HEK293 (cell line): ENCODE data around the gene STARD5.

Source experiments
- CTCF ChIA-PET: fragments of 350-600 bp; formaldehyde crosslinking; extraction: SDS; loops from one replicate; lab custom pipeline; 2021; ENCODE audit warnings: antibody characterized with exemption; lab: Yijun Ruan, JAX
- POLR2A ChIA-PET: fragments of 300-600 bp; formaldehyde crosslinking; extraction: SDS; loops from one replicate; lab custom pipeline; 2020; ENCODE audit warnings: antibody characterized with exemption, inconsistent platforms; lab: Yijun Ruan, JAX
- H3K27ac ChIP-seq: fragments of 200-500 bp; sonication (Bioruptor generic); 2 replicates; pipeline ENCODE4 v1.5.1; 2014; ENCODE audit warnings: low read depth, low read length, control low read depth, inconsistent platforms; ENCODE audit errors: extremely low read depth
- H3K36me3 ChIP-seq, 2 experiments: fragments of 200-500 bp in 1 of 2; sonication (Bioruptor generic) in 1 of 2; 1 replicate in 1 of 2; 2 replicates in 1 of 2; pipeline ENCODE4 v1.5.1; 2014 to 2017; ENCODE audit warnings: inconsistent platforms in 2 of 2, low read length in 2 of 2; ENCODE audit not compliant: control insufficient read depth in 2 of 2, insufficient read depth in 1 of 2
- H3K4me1 ChIP-seq: fragments of 200-500 bp; sonication (Bioruptor generic); 2 replicates; pipeline ENCODE4 v1.5.1; 2014; ENCODE audit warnings: mild to moderate bottlenecking, low read length, inconsistent platforms; ENCODE audit not compliant: control insufficient read depth, insufficient read depth
- H3K4me3 ChIP-seq: 2 replicates; pipeline ENCODE4 v1.5.1; 2011; ENCODE audit warnings: low read depth, mild to moderate bottlenecking, control low read depth, low read length, moderate library complexity
- H3K9me3 ChIP-seq: fragments of 200-500 bp; sonication (Bioruptor generic); 2 replicates; pipeline ENCODE4 v1.5.1; 2014; ENCODE audit warnings: low read depth, low read length, inconsistent platforms; ENCODE audit not compliant: control insufficient read depth, insufficient read depth
- MEIS1 ChIP-seq: sonication (generic); formaldehyde crosslinking; IDR thresholded peaks from 2 replicates; pipeline ENCODE4 v1.8.1; 2022; ENCODE audit warnings: missing genetic modification reagents, mild to moderate bottlenecking, borderline replicate concordance
- ZFP69B ChIP-seq: fragments of 450-650 bp; formaldehyde crosslinking; IDR thresholded peaks from 2 replicates; pipeline ENCODE4 v1.5.1; 2016; ENCODE audit warnings: missing biosample characterization, missing genetic modification characterization
- ZNF132 ChIP-seq: fragments of 450-650 bp; formaldehyde crosslinking; IDR thresholded peaks from 2 replicates; pipeline ENCODE4 v1.5.1; 2017; ENCODE audit warnings: missing biosample characterization, missing genetic modification characterization, borderline replicate concordance
- ZNF19 ChIP-seq: fragments of 450-650 bp; formaldehyde crosslinking; IDR thresholded peaks from 2 replicates; pipeline ENCODE4; 2016; ENCODE audit warnings: missing biosample characterization, missing genetic modification characterization, low read depth
- ZNF248 ChIP-seq: fragments of 450-650 bp; formaldehyde crosslinking; IDR thresholded peaks from 2 replicates; pipeline ENCODE4 v1.5.1; 2017; ENCODE audit warnings: missing biosample characterization, missing genetic modification characterization
- ZNF529 ChIP-seq: fragments of 450-650 bp; formaldehyde crosslinking; IDR thresholded peaks from 2 replicates; pipeline ENCODE4 v1.5.1; 2017; ENCODE audit warnings: missing genetic modification characterization, missing biosample characterization; ENCODE audit not compliant: insufficient replicate concordance
- ZNF544 ChIP-seq: fragments of 450-650 bp; formaldehyde crosslinking; IDR thresholded peaks from 2 replicates; pipeline ENCODE4 v1.5.0; 2017; ENCODE audit warnings: missing biosample characterization, missing genetic modification characterization
- ZNF560 ChIP-seq: fragments of 450-650 bp; formaldehyde crosslinking; IDR thresholded peaks from 2 replicates; pipeline ENCODE4 v1.5.1; 2017; ENCODE audit warnings: missing biosample characterization, missing genetic modification characterization, borderline replicate concordance
- ZNF610 ChIP-seq: fragments of 450-650 bp; formaldehyde crosslinking; IDR thresholded peaks from 2 replicates; pipeline ENCODE4 v1.5.1; 2016; ENCODE audit warnings: missing biosample characterization, missing genetic modification characterization, borderline replicate concordance
- ZNF76 ChIP-seq: fragments of 450-650 bp; formaldehyde crosslinking; IDR thresholded peaks from 2 replicates; pipeline ENCODE4; 2016; ENCODE audit warnings: low read depth, missing biosample characterization, missing genetic modification characterization, borderline replicate concordance
- ZXDB ChIP-seq: fragments of 450-650 bp; formaldehyde crosslinking; IDR thresholded peaks from 2 replicates; pipeline ENCODE4 v1.5.1; 2016; ENCODE audit warnings: missing biosample characterization, missing genetic modification characterization
- TF ChIP-seq, protein P1 (sequence below): fragments of 450-650 bp; formaldehyde crosslinking; IDR thresholded peaks from 2 replicates; pipeline ENCODE4 v1.5.1; 2016; ENCODE audit warnings: missing biosample characterization, missing genetic modification characterization, low read depth
- TF ChIP-seq, protein P2 (sequence below): fragments of 450-650 bp; formaldehyde crosslinking; IDR thresholded peaks from 2 replicates; pipeline ENCODE4 v1.5.1; 2016; ENCODE audit warnings: missing biosample characterization, missing genetic modification characterization
- TF ChIP-seq, protein P3 (sequence below): fragments of 450-650 bp; formaldehyde crosslinking; IDR thresholded peaks from 2 replicates; pipeline ENCODE4 v1.5.1; 2016; ENCODE audit warnings: missing biosample characterization, missing genetic modification characterization
- TF ChIP-seq, protein P4 (sequence below): fragments of 450-650 bp; formaldehyde crosslinking; IDR thresholded peaks from 2 replicates; pipeline ENCODE4 v1.5.1; 2016; ENCODE audit warnings: missing biosample characterization, missing genetic modification characterization
- TF ChIP-seq, protein P5 (sequence below): fragments of 450-650 bp; formaldehyde crosslinking; IDR thresholded peaks from 2 replicates; pipeline ENCODE4 v1.5.1; 2016; ENCODE audit warnings: missing biosample characterization, missing genetic modification characterization

STARD5 gene

DNA sequence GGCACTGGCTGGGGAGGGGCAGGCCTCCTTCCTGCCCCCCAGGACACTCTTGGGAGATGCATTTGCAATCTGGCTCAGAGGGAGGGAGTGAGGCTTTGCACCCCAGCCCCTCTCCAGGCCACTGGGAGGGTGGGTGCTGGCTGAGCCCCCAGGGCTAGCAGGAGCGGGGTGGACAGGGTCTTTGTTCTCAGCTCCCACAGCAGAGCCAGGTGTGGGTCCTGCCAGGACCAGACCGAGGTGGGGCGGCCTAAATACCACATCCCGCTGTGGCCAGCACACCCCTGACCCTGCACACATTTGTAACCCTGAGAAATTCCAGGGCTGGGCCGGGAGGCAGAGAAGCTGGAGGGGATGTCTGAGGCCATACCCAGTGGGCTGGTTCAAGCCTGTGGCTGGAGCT, 41.0 kb downstream of the STARD5 start:
- POLR2A ChIA-PET: no interaction called here
- Histone ChIP-seq H3K9me3 (no peaks in the 10 kb centered on the region), H3K36me3 (no peaks in the 10 kb centered on the region), H3K27ac (no peak overlapping the region), H3K4me1 (0 out of 2 replicates have a peak, but pooled peaks cover 2% of the 10 kb centered on the region), H3K4me3 (no peak overlapping the region)
- CTCF ChIA-PET: interaction anchor here (1.0 to 2.0 kb wide), 4 partner anchors 9 to 117 kb away, joined by 4 to 7 read pairs (median 6); no protein-coding TSS in a partner anchor
- TF ChIP-seq MEIS1 (no peak), ZNF529 (tag by site-specific recombination) (no peak), ZNF76 (tag by site-specific recombination) (no peak), ZNF248 (tag by site-specific recombination) (no peak), ZNF132 (no peak)
- TF ChIP-seq, protein P1, sequence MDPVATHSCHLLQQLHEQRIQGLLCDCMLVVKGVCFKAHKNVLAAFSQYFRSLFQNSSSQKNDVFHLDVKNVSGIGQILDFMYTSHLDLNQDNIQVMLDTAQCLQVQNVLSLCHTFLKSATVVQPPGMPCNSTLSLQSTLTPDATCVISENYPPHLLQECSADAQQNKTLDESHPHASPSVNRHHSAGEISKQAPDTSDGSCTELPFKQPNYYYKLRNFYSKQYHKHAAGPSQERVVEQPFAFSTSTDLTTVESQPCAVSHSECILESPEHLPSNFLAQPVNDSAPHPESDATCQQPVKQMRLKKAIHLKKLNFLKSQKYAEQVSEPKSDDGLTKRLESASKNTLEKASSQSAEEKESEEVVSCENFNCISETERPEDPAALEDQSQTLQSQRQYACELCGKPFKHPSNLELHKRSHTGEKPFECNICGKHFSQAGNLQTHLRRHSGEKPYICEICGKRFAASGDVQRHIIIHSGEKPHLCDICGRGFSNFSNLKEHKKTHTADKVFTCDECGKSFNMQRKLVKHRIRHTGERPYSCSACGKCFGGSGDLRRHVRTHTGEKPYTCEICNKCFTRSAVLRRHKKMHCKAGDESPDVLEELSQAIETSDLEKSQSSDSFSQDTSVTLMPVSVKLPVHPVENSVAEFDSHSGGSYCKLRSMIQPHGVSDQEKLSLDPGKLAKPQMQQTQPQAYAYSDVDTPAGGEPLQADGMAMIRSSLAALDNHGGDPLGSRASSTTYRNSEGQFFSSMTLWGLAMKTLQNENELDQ: no peak
- TF ChIP-seq, protein P2, sequence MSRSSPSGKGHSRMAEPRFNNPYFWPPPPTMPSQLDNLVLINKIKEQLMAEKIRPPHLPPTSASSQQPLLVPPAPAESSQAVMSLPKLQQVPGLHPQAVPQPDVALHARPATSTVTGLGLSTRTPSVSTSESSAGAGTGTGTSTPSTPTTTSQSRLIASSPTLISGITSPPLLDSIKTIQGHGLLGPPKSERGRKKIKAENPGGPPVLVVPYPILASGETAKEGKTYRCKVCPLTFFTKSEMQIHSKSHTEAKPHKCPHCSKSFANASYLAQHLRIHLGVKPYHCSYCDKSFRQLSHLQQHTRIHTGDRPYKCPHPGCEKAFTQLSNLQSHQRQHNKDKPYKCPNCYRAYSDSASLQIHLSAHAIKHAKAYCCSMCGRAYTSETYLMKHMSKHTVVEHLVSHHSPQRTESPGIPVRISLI (tag by site-specific recombination): no peak
- TF ChIP-seq, protein P3, sequence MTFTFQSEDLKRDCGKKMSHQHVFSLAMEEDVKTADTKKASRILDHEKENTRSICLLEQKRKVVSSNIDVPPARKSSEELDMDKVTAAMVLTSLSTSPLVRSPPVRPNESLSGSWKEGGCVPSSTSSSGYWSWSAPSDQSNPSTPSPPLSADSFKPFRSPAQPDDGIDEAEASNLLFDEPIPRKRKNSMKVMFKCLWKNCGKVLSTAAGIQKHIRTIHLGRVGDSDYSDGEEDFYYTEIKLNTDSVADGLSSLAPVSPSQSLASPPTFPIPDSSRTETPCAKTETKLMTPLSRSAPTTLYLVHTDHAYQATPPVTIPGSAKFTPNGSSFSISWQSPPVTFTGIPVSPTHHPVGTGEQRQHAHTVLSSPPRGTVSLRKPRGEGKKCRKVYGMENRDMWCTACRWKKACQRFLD (tag by site-specific recombination): no peak
- TF ChIP-seq, protein P4, sequence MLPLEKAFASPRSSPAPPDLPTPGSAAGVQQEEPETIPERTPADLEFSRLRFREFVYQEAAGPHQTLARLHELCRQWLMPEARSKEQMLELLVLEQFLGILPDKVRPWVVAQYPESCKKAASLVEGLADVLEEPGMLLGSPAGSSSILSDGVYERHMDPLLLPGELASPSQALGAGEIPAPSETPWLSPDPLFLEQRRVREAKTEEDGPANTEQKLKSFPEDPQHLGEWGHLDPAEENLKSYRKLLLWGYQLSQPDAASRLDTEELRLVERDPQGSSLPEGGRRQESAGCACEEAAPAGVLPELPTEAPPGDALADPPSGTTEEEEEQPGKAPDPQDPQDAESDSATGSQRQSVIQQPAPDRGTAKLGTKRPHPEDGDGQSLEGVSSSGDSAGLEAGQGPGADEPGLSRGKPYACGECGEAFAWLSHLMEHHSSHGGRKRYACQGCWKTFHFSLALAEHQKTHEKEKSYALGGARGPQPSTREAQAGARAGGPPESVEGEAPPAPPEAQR (tag by site-specific recombination): no peak

DNA sequence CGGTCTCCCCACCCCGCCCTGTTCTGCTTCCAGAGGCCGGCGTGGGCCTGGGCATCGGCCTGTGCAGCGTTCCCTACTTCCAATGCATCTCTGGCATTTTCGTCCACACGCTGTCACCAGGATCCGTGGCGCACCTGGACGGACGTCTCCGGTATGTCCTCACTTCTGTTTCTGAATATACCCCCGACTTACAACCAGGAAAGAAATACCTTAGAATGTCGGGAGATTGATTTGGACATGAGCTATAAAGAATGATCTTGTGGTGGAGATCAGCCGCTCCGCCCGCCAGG, 41.4 kb downstream of the STARD5 start:
- POLR2A ChIA-PET: no interaction called here
- H3K4me3 ChIP-seq: no peak overlapping the region
- H3K4me1 ChIP-seq: 0 out of 2 replicates have a peak, but pooled peaks cover 2% of the 10 kb centered on the region
- TF ChIP-seq ZNF19 (tag by site-specific recombination) (no peak), ZFP69B (tag by site-specific recombination) (no peak)
- TF ChIP-seq, protein P2 (tag by site-specific recombination): no peak
- TF ChIP-seq, all 188 proteins: peak for 0
- CTCF ChIA-PET: interaction anchor here (1.0 to 2.0 kb wide), 3 partner anchors 8 to 16 kb away, joined by 4 to 7 read pairs (median 6); no protein-coding TSS in a partner anchor
- H3K9me3 ChIP-seq: no peaks in the 10 kb centered on the region
- no peaks in the 10 kb centered on the region for H3K36me3 ChIP-seq
- H3K27ac ChIP-seq: no peak overlapping the region

DNA sequence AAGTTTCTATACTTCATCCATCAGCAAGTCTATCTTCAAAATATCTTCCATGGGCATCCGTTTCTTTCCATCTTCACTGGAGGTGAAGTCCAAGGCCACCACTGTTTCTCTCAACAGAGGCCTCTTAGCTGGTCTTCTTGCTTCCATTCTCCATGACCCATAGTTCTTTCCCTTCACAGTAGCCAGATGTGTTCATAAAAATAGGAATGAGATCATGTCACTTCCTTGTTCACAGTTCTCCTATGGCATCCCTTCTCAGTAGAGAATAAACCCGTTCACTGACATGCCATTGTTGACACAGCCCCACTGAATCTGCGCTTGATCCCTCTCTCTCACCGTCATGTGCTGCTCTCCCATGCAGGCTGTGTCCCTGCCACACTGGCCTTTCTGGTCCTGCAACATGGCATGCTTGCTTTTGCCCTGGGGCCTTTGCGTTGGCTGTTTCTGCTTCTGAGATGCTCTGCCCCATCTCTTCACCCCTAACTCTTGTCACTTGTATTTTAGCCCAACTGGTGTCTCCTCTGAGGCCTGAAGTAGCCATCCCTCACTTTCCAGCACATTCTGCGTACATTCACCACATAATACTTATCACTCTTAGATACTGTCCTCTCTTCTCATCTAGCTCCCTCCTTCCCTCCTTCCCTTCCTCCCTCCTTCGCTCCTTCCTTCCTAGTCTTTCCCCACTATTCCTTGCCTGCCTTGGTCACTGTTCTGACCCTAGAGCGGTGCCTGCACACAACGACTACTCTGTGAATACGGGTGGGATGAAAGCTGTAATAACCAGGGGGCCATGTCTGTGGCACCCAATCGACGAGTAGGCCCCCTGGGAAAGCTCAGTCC, 42.0 kb downstream of the STARD5 start:
- Histone ChIP-seq H3K9me3 (no peaks in the 10 kb centered on the region; the same call in 1 of the 2 replicates), H3K4me3 (no peak overlapping the region), H3K4me1 (0 out of 2 replicates have a peak, but pooled peaks cover 2% of the 10 kb centered on the region), H3K36me3 (no peaks in the 10 kb centered on the region), H3K27ac (no peak overlapping the region)
- no peak for TF ChIP-seq ZXDB (tag by site-specific recombination)
- no peak for TF ChIP-seq ZNF610
- no peak for TF ChIP-seq ZNF544 (tag by site-specific recombination)
- no peak for TF ChIP-seq ZNF560 (tag by site-specific recombination)
- TF ChIP-seq, protein P5, sequence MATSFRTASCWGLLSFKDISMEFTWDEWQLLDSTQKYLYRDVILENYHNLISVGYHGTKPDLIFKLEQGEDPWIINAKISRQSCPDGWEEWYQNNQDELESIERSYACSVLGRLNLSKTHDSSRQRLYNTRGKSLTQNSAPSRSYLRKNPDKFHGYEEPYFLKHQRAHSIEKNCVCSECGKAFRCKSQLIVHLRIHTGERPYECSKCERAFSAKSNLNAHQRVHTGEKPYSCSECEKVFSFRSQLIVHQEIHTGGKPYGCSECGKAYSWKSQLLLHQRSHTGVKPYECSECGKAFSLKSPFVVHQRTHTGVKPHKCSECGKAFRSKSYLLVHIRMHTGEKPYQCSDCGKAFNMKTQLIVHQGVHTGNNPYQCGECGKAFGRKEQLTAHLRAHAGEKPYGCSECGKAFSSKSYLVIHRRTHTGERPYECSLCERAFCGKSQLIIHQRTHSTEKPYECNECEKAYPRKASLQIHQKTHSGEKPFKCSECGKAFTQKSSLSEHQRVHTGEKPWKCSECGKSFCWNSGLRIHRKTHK (tag by site-specific recombination): no peak
- POLR2A ChIA-PET: no interaction called here
- CTCF ChIA-PET: interaction anchor here (1.5 to 4.3 kb wide), 3 partner anchors 8 to 118 kb away, joined by 6 to 44 read pairs (median 7); no protein-coding TSS in a partner anchor
